Testis (tissue), 3 donors: ENCODE data around the gene ARHGEF16. TPM values are rescaled to one million over a fixed set of nuclear protein-coding genes. Genes with fewer than 3 reads are reported as not detected.

ENCODE experiments used
- DNase-seq: peaks from one replicate; pipeline ENCODE4 v3.0.0-alpha.2; 2019
- H3K27ac ChIP-seq, 2 donors: fragments of 200-600 bp; sonication (generic); one replicate each; pipeline ENCODE4 v1.5.1; 2019
- H3K27me3 ChIP-seq: fragments of 200-600 bp; sonication (generic); one replicate; pipeline ENCODE4 v1.5.1; 2019
- H3K36me3 ChIP-seq: fragments of 200-600 bp; sonication (generic); one replicate; pipeline ENCODE4 v1.5.1; 2017; ENCODE audit warnings: low read depth; ENCODE audit errors: missing control alignments
- H3K4me1 ChIP-seq: fragments of 200-600 bp; sonication (generic); one replicate; pipeline ENCODE4 v1.5.1; 2019
- H3K4me3 ChIP-seq, 2 donors: fragments of 200-600 bp; sonication (generic); one replicate each; pipeline ENCODE4 v1.5.1; 2017 to 2019
- H3K9me3 ChIP-seq: fragments of 200-600 bp; sonication (generic); one replicate; pipeline ENCODE4 v1.5.1; 2017
- CTCF ChIP-seq, 3 experiments: fragments of 450-650 bp in 2 of 3; fragments of 200-600 bp in 1 of 3; sonication (generic) in 1 of 3; IDR thresholded peaks; one replicate each; pipeline ENCODE4 v1.5.1; 2016 to 2019; ENCODE audit warnings: antibody characterized with exemption in 3 of 3, mild to moderate bottlenecking in 2 of 3, moderate library complexity in 1 of 3
- POLR2A ChIP-seq: fragments of 450-650 bp; IDR thresholded peaks from one replicate; pipeline ENCODE4 v1.6.1; 2017; ENCODE audit warnings: antibody characterized with exemption, mild to moderate bottlenecking, moderate library complexity
- WGBS, 2 donors: methylation state at CpG; one replicate each; pipeline ENCODE4 v1.1.5; 2018; 5-methylcytosine and 5-hydroxymethylcytosine counted together
- intact Hi-C: fragments of 100-400 bp; cut with DNase I; formaldehyde crosslinking; loops from one replicate; pipeline ENCODE4 v1.15.1; 2023; ENCODE audit warnings: low total_unique reads
- polyA plus RNA-seq: library from polyadenylated mRNA; stranded (reverse); fragments of 350-450 nt; fragmentation: Illumina TruSeq; extraction: RNeasy Lipid Tissue Mini Kit (QIAGEN cat#74804); gene quantifications from one replicate; pipeline ENCODE4 v1.2.3, GENCODE V29; 2014; ENCODE audit warnings: low read depth, low replicate concordance; ENCODE audit not compliant: insufficient read depth
- total RNA-seq, 2 donors: library from RNA; depleted of rRNA; stranded (reverse); fragments of >200 nt; gene quantifications; one replicate each; pipeline ENCODE4 v1.2.3, GENCODE V29; 2016

Gene ARHGEF16
- total and polyA plus RNA-seq, 3 donors from 2014 or later, result 5.7 to 25.7 (median 17.1) TPM

GRCh38 chr1:3515272-3515671 is 60.8 kb downstream of the ARHGEF16 start:
- TF ChIP-seq CTCF (IDR thresholded peaks at IDR 0.05) (no peak), POLR2A (no peak)
- Histone ChIP-seq H3K9me3 (no peaks in the 10 kb centered on the region), H3K4me1 (no peaks in the 10 kb centered on the region), H3K27ac (no peak overlapping the region), H3K27me3 (no peaks in the 10 kb centered on the region), H3K36me3 (no peaks in the 10 kb centered on the region), H3K4me3 (no peak overlapping the region)
- 96 to 97% methylated on average over 6 to 12 of the region's 12 CpGs for WGBS, 2 donors
- DNase-seq, result no peak
- intact Hi-C loops, result no loop called here

GRCh38 chr1:3515774-3516480 is 61.5 kb downstream of the ARHGEF16 start:
- no peaks in the 10 kb centered on the region for H3K9me3 ChIP-seq
- DNase-seq, result no peak
- H3K27me3 ChIP-seq, result no peaks in the 10 kb centered on the region
- no peaks in the 10 kb centered on the region for H3K4me1 ChIP-seq
- H3K36me3 ChIP-seq, result no peaks in the 10 kb centered on the region
- TF ChIP-seq POLR2A, result no peak
- TF ChIP-seq CTCF (IDR thresholded peaks at IDR 0.05), result no peak
- 86 to 89% methylated on average over 7 to 18 of the region's 19 CpGs for WGBS, 2 donors
- H3K27ac ChIP-seq, result no peak overlapping the region
- intact Hi-C loops, result no loop called here
- no peak overlapping the region for H3K4me3 ChIP-seq

- no peaks in the 10 kb centered on the region for H3K4me1 ChIP-seq
- no peak overlapping the region for H3K27ac ChIP-seq
- TF ChIP-seq CTCF (IDR thresholded peaks at IDR 0.05) (no peak), POLR2A (no peak)
- no peaks in the 10 kb centered on the region for H3K36me3 ChIP-seq
- H3K27me3 ChIP-seq, result no peaks in the 10 kb centered on the region
- WGBS, 2 donors, result 87 to 89% methylated on average over 5 to 15 of the region's 15 CpGs
- no peak overlapping the region for H3K4me3 ChIP-seq
- intact Hi-C loops, result no loop called here
- H3K9me3 ChIP-seq, result no peaks in the 10 kb centered on the region
- no peak for DNase-seq
Measured at GRCh38 chr1:3516481-3516869, 62.0 kb downstream of the ARHGEF16 start.

- Histone ChIP-seq H3K4me1 (no peaks in the 10 kb centered on the region), H3K27me3 (no peaks in the 10 kb centered on the region), H3K36me3 (no peaks in the 10 kb centered on the region), H3K27ac (no peak overlapping the region), H3K9me3 (no peaks in the 10 kb centered on the region), H3K4me3 (no peak overlapping the region)
- DNase-seq, result no peak
- TF ChIP-seq CTCF (IDR thresholded peaks at IDR 0.05) (no peak), POLR2A (no peak)
- intact Hi-C loops, result no loop called here
- WGBS, 2 donors, result 94 to 98% methylated on average over 4 to 27 of the region's 27 CpGs
Measured at GRCh38 chr1:3516911-3517675, 62.6 kb downstream of the ARHGEF16 start.
